HCT116 (cell line): ENCODE data around the gene RARS2. TPM values are rescaled to one million over a fixed set of nuclear protein-coding genes. Genes with fewer than 3 reads are reported as not detected.

Source experiments
- ATAC-seq: fragments of 200-7000 bp; cut with Tn5 transposase; 2 replicates; pipeline ENCODE4 v1.9.1; 2020; ENCODE audit warnings: mild to moderate bottlenecking, moderate library complexity
- Bru-seq: library from RNA; stranded (reverse); fragments of 400-500 nt; gene quantifications from one replicate; lab custom pipeline; 2021; lab: Mats Ljungman, UMichigan
- BruChase-seq, 2 experiments: library from RNA; stranded (reverse); fragments of 400-500 nt; gene quantifications; one replicate each; lab custom pipeline; 2021; lab: Mats Ljungman, UMichigan
- BruUV-seq: library from RNA; stranded (reverse); fragments of 400-500 nt; replicated peaks from 2 replicates; lab custom pipeline; 2021; lab: Mats Ljungman, UMichigan
- CTCF ChIA-PET: fragments of 300-600 bp; sonication (Branson Sonifier 250); formaldehyde crosslinking; loops from one replicate; lab custom pipeline; 2021; ENCODE audit warnings: antibody characterized with exemption; lab: Charles Lee
- POLR2A ChIA-PET: fragments of 300-600, 350-600 bp; sonication (Branson Sonifier 250); formaldehyde crosslinking; loops from one replicate; lab custom pipeline; 2021; ENCODE audit warnings: antibody characterized with exemption; lab: Charles Lee
- RAD21 ChIA-PET, 2 experiments: fragments of 300-600 bp; sonication (Branson Sonifier 250); formaldehyde crosslinking; loops; one replicate each; lab custom pipeline; 2023; ENCODE audit warnings: low total read pairs in 2 of 2; ENCODE audit not compliant: uncharacterized antibody in 2 of 2, unreplicated experiment in 2 of 2, low non-redundant PET in 1 of 2; lab: Charles Lee
- DNase-seq: peaks from one replicate; pipeline ENCODE4 v3.0.0-alpha.2; 2010; ENCODE audit warnings: low read depth, low spot score
- H2AFZ ChIP-seq: fragments of 200-600 bp; shearing (Covaris generic), sonication (generic); 2 replicates; pipeline ENCODE4 v1.6.1; 2017; ENCODE audit warnings: low read depth, mixed run types, mixed read lengths, antibody characterized with exemption, low read length; ENCODE audit not compliant: poor library complexity, severe bottlenecking
- H3K27ac ChIP-seq: 2 replicates; pipeline ENCODE4 v1.5.1; 2012; ENCODE audit warnings: low read depth, low read length
- H3K27me3 ChIP-seq: fragments of 200-600 bp; sonication (generic); 2 replicates; pipeline ENCODE4 v1.6.1; 2016; ENCODE audit warnings: mixed run types, low read length, mixed read lengths; ENCODE audit not compliant: insufficient read depth
- H3K36me3 ChIP-seq, 2 experiments: fragments of 200-500 bp in 1 of 2; fragments of 200-600 bp in 1 of 2; sonication (Bioruptor generic) in 1 of 2; sonication (generic) in 1 of 2; 2 replicates each; pipeline versions ENCODE4 v1.5.1 to v1.6.1; 2014 to 2016; ENCODE audit warnings: low read length in 2 of 2, inconsistent platforms in 1 of 2, mixed read lengths in 1 of 2, mixed run types in 1 of 2; ENCODE audit not compliant: insufficient read depth in 2 of 2, control insufficient read depth in 1 of 2
- H3K4me1 ChIP-seq, 2 experiments: fragments of 200-600 bp in 1 of 2; sonication (generic) in 1 of 2; 2 replicates each; pipeline versions ENCODE4 v1.5.1 to v1.6.1; 2012 to 2017; ENCODE audit warnings: low read length in 2 of 2, inconsistent platforms in 1 of 2, mild to moderate bottlenecking in 1 of 2, mixed read lengths in 1 of 2, mixed run types in 1 of 2, moderate library complexity in 1 of 2; ENCODE audit not compliant: insufficient read depth in 2 of 2, control insufficient read depth in 1 of 2
- H3K4me2 ChIP-seq: fragments of 200-600 bp; sonication (generic); 2 replicates; pipeline ENCODE4 v1.6.1; 2017; ENCODE audit warnings: mixed run types, low read length, mixed read lengths
- H3K4me3 ChIP-seq, 2 experiments: fragments of 200-600 bp in 1 of 2; sonication (generic) in 1 of 2; replicated peaks in 1 of 2; 2 replicates each; pipeline ENCODE4 v1.5.1; 2011 to 2016; ENCODE audit warnings: low read length in 2 of 2, control low read depth in 1 of 2, low read depth in 1 of 2, mild to moderate bottlenecking in 1 of 2, mixed read lengths in 1 of 2, mixed run types in 1 of 2
- H3K79me2 ChIP-seq: fragments of 200-600 bp; sonication (generic); 2 replicates; pipeline ENCODE4 v1.6.1; 2017; ENCODE audit warnings: mild to moderate bottlenecking, mixed run types, low read length, moderate library complexity, mixed read lengths; ENCODE audit not compliant: insufficient read depth
- H3K9ac ChIP-seq: fragments of 200-600 bp; sonication (generic); 2 replicates; pipeline ENCODE4 v1.6.1; 2016; ENCODE audit warnings: low read length, mixed read lengths
- H3K9me2 ChIP-seq: fragments of 200-600 bp; sonication (generic), shearing (Covaris generic); 2 replicates; pipeline ENCODE4 v1.6.1; 2017; ENCODE audit warnings: mixed run types, mild to moderate bottlenecking, moderate library complexity; ENCODE audit not compliant: insufficient read depth
- H3K9me3 ChIP-seq, 2 experiments: fragments of 200-500 bp in 1 of 2; fragments of 200-600 bp in 1 of 2; sonication (Bioruptor generic) in 1 of 2; sonication (generic) in 1 of 2; 2 replicates each; pipeline ENCODE4 v1.6.1; 2014 to 2017; ENCODE audit warnings: low read length in 2 of 2, mixed read lengths in 2 of 2, inconsistent platforms in 1 of 2, low read depth in 1 of 2, mild to moderate bottlenecking in 1 of 2, mixed run types in 1 of 2, moderate library complexity in 1 of 2; ENCODE audit not compliant: control insufficient read depth in 1 of 2, insufficient read depth in 1 of 2
- H4K20me1 ChIP-seq: fragments of 200-600 bp; sonication (generic), shearing (Covaris generic); 2 replicates; pipeline ENCODE4 v1.6.1; 2017; ENCODE audit warnings: mixed run types, mild to moderate bottlenecking, moderate library complexity; ENCODE audit not compliant: insufficient read depth
- CBX3 ChIP-seq: IDR thresholded peaks from 2 replicates; pipeline ENCODE4 v1.6.1; 2012; ENCODE audit warnings: low read depth
- CEBPB ChIP-seq: IDR thresholded peaks from 2 replicates; pipeline ENCODE4 v1.6.1; 2012; ENCODE audit warnings: low read depth
- EGR1 ChIP-seq: IDR thresholded peaks from 2 replicates; pipeline ENCODE4 v1.6.1; 2012; ENCODE audit warnings: low read depth
- ELF1 ChIP-seq: IDR thresholded peaks from 2 replicates; pipeline ENCODE4 v1.6.1; 2012; ENCODE audit warnings: low read depth, borderline replicate concordance
- MAX ChIP-seq: IDR thresholded peaks from 2 replicates; pipeline ENCODE4 v1.6.1; 2012
- POLR2A ChIP-seq: IDR thresholded peaks from 2 replicates; pipeline ENCODE4 v1.7.0; 2011; ENCODE audit warnings: borderline replicate concordance; ENCODE audit not compliant: insufficient read depth, insufficient read length; ENCODE audit errors: extremely low read depth
- POLR2AphosphoS5 ChIP-seq: IDR thresholded peaks from 2 replicates; pipeline ENCODE4 v1.6.1; 2011; ENCODE audit warnings: mild to moderate bottlenecking, low read depth, low read length, moderate library complexity
- RAD21 ChIP-seq: IDR thresholded peaks from 2 replicates; pipeline ENCODE4 v1.6.1; 2012; ENCODE audit warnings: low read depth, mild to moderate bottlenecking
- REST ChIP-seq: IDR thresholded peaks from 2 replicates; pipeline ENCODE4 v1.6.1; 2012; ENCODE audit warnings: low read depth
- SIN3A ChIP-seq: IDR thresholded peaks from 2 replicates; pipeline ENCODE4 v1.6.1; 2012; ENCODE audit warnings: low read depth
- SRF ChIP-seq: IDR thresholded peaks from 2 replicates; pipeline ENCODE4 v1.6.1; 2012; ENCODE audit warnings: low read depth
- TCF7L2 ChIP-seq: IDR thresholded peaks from 2 replicates; pipeline ENCODE4 v1.7.0; 2011; ENCODE audit warnings: borderline replicate concordance, inconsistent platforms; ENCODE audit not compliant: insufficient read depth, insufficient read length; ENCODE audit errors: extremely low read depth
- YY1 ChIP-seq: IDR thresholded peaks from 2 replicates; pipeline ENCODE4 v1.6.1; 2011; ENCODE audit warnings: low read length, low read depth, moderate library complexity, mild to moderate bottlenecking; ENCODE audit not compliant: insufficient replicate concordance; ENCODE audit errors: extremely low read depth
- ZFX ChIP-seq: fragments of 450-650 bp; IDR thresholded peaks from 2 replicates; pipeline ENCODE4 v1.6.1; 2017
- ZNF274 ChIP-seq: fragments of 200-500 bp; sonication (Bioruptor generic); IDR thresholded peaks from 2 replicates; pipeline ENCODE4 v1.6.1; 2014; ENCODE audit warnings: mild to moderate bottlenecking, low read depth, low read length, inconsistent platforms
- intact Hi-C: fragments of 100-400 bp; cut with micrococcal nuclease; formaldehyde crosslinking; loops from 2 replicates; pipeline ENCODE4 v1.10.0; 2022
- long read RNA-seq: library from polyadenylated mRNA; unstranded; transcript quantifications from one replicate; pipeline ENCODE4 v2.0.0, GENCODE V29; 2021; ENCODE audit not compliant: unreplicated experiment
- polyA plus RNA-seq: library from polyadenylated mRNA; unstranded; fragments of >200 nt; gene quantifications from 2 replicates; pipeline ENCODE4 v1.2.1, GENCODE V29; 2012; ENCODE audit warnings: missing spikeins
- total RNA-seq: library from RNA; stranded (reverse); gene quantifications from one replicate; pipeline ENCODE4 v1.2.1, GENCODE V29; 2021; ENCODE audit not compliant: unreplicated experiment
- TF ChIP-seq, protein P1 (sequence below), 3 experiments: fragments of 200-600 bp in 1 of 3; sonication (generic) in 1 of 3; IDR thresholded peaks in 2 of 3; conservative IDR thresholded peaks in 1 of 3; 2 replicates each; pipeline ENCODE4 v1.5.1; 2012 to 2017; ENCODE audit warnings: low read depth in 2 of 3, low read length in 2 of 3, antibody characterized with exemption in 1 of 3, borderline replicate concordance in 1 of 3, control low read depth in 1 of 3, mild to moderate bottlenecking in 1 of 3, mixed read lengths in 1 of 3, mixed run types in 1 of 3, moderate library complexity in 1 of 3; ENCODE audit not compliant: insufficient read depth in 1 of 3
- TF ChIP-seq, protein P2 (sequence below): IDR thresholded peaks from 2 replicates; pipeline ENCODE4 v1.6.1; 2011; ENCODE audit warnings: mild to moderate bottlenecking, low read length, moderate library complexity; ENCODE audit not compliant: insufficient replicate concordance; ENCODE audit errors: extremely low read depth

Gene RARS2
- total RNA-seq = 34.8 TPM
- 12.4 and 18.5 TPM in 2 replicates for polyA plus RNA-seq
- Bru-seq, nascent RNA = percentile 84 among the genes with signal in this experiment
- BruChase-seq, experiment 1, labeled RNA remaining after a 6-hour chase = percentile 73 among the genes with signal in this experiment
- percentile 86 among the genes with signal in this experiment for BruChase-seq, experiment 2, labeled RNA remaining after a 2-hour chase
- long read RNA-seq, transcript RARS2-201 (20 exons, 1,818 nt) = major isoform, 38 of 117 reads
- long read RNA-seq, partial matches to known transcripts = 18 of 117 reads
- long read RNA-seq, other reads (novel, unspliced or antisense) = 60 of 117 reads

DNA sequence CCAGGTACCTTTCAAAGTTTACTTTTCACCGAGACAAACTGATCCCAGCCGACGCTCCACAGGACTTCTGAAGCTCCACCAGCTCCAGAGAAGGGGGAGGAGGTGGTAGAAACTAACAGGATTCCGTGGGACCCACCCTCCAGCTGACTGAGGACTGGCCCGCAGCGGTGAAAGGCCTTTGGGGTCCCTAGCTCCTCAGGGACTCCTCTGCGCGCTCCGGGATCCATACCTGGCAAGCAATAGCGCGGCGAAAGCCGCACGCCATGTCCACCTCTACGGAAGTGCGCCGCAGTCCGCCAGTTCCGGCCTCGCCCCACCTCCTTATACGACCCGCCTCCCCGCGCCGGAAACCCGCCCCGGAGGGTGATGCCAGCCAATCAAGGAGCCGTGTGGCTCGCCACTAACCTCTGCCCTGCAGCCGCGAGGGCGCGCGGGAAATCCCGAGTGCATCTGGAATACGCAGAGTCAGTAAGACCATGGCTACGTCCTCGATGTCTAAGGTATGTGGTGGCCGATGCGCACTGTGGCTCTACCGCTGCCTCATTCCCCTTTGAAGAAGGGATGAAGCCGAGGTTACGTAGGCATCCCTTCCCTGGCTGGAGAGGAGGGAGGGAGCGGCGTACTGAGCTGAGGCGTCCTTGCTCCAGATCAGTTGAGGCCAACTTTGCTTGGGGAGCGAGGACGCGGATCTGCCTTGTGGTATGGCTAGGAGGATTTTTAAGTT, at the start of gene RARS2, which contains the start of gene ORC3:
TSS of gene RARS2 (minus strand) at position 295 of the 724 bp plus-strand sequence. CDS start at position 265, 30 bp downstream.
TSS of gene ORC3 (plus strand) at position 443 of the 724 bp plus-strand sequence. CDS start at position 477, 34 bp downstream.
- H3K27me3 ChIP-seq = no peaks in the 10 kb centered on the region
- intact Hi-C loops = no loop called here
- CTCF ChIA-PET = no interaction called here
- H2AFZ ChIP-seq = no peak within 1 kb of the TSS
- H3K79me2 ChIP-seq = peaks cover 97% of the 10 kb centered on the region
- H3K9me2 ChIP-seq = no peaks in the 10 kb centered on the region
- no peaks in the 10 kb centered on the region for H3K9me3 ChIP-seq
- peaks cover 3% of the 10 kb centered on the region in 2 experiments; a peak in 2 of 4 replicates for H3K36me3 ChIP-seq
- H3K4me1 ChIP-seq = peaks cover 0 to 16% of the 10 kb centered on the region in 2 experiments; a peak in 3 of 4 replicates
- ATAC-seq = peak; percentile 99
- H3K9ac ChIP-seq = peak within 1 kb of the TSS; percentile 90
- H4K20me1 ChIP-seq = no peaks in the 10 kb centered on the region
- H3K4me3 ChIP-seq = peak within 1 kb of the TSS; percentile 85 to 88
- H3K27ac ChIP-seq = peak within 1 kb of the TSS; percentile 48
- POLR2A ChIA-PET = interaction anchor here (1.2 kb wide), 1 partner anchor 10 kb away, joined by 3 read pairs; no protein-coding TSS in a partner anchor
- DNase-seq = peak; percentile 82
- RAD21 ChIA-PET = no interaction called here
- peak within 1 kb of the TSS; percentile 79 for H3K4me2 ChIP-seq
- BruUV-seq = no TSS peak
- TF ChIP-seq, protein P1, sequence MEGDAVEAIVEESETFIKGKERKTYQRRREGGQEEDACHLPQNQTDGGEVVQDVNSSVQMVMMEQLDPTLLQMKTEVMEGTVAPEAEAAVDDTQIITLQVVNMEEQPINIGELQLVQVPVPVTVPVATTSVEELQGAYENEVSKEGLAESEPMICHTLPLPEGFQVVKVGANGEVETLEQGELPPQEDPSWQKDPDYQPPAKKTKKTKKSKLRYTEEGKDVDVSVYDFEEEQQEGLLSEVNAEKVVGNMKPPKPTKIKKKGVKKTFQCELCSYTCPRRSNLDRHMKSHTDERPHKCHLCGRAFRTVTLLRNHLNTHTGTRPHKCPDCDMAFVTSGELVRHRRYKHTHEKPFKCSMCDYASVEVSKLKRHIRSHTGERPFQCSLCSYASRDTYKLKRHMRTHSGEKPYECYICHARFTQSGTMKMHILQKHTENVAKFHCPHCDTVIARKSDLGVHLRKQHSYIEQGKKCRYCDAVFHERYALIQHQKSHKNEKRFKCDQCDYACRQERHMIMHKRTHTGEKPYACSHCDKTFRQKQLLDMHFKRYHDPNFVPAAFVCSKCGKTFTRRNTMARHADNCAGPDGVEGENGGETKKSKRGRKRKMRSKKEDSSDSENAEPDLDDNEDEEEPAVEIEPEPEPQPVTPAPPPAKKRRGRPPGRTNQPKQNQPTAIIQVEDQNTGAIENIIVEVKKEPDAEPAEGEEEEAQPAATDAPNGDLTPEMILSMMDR (IDR thresholded peaks at IDR 0.05 in 2 of 3, conservative IDR thresholded peaks at IDR 0.05 in 1 of 3; ENCODE audit: borderline replicate concordance in 1 of 3, insufficient read depth in 1 of 3, low read depth in 2 of 3, low read length in 2 of 3) = no peak
- TF ChIP-seq YY1 = peak; percentile 85
- no peak for TF ChIP-seq REST
- peak; percentile 70 for TF ChIP-seq POLR2A
- peak; percentile 15 for TF ChIP-seq TCF7L2
- TF ChIP-seq MAX = peak; percentile 86
- TF ChIP-seq, protein P2, sequence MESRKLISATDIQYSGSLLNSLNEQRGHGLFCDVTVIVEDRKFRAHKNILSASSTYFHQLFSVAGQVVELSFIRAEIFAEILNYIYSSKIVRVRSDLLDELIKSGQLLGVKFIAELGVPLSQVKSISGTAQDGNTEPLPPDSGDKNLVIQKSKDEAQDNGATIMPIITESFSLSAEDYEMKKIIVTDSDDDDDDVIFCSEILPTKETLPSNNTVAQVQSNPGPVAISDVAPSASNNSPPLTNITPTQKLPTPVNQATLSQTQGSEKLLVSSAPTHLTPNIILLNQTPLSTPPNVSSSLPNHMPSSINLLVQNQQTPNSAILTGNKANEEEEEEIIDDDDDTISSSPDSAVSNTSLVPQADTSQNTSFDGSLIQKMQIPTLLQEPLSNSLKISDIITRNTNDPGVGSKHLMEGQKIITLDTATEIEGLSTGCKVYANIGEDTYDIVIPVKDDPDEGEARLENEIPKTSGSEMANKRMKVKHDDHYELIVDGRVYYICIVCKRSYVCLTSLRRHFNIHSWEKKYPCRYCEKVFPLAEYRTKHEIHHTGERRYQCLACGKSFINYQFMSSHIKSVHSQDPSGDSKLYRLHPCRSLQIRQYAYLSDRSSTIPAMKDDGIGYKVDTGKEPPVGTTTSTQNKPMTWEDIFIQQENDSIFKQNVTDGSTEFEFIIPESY = peak; percentile 29
- TF ChIP-seq EGR1 = no peak
- TF ChIP-seq CBX3 = peak; percentile 52
- TF ChIP-seq ELF1 = peak; percentile 88
- TF ChIP-seq POLR2AphosphoS5 = peak; percentile 96
- TF ChIP-seq SRF = peak; percentile 78; the same call in 1 of the 2 replicates
- TF ChIP-seq RAD21 = no peak; the same call in 1 of the 2 replicates
- TF ChIP-seq ZNF274 = no peak
- peak; percentile 15; the same call in 1 of the 2 replicates for TF ChIP-seq ZFX
- TF ChIP-seq SIN3A = peak; percentile 97
- no peak for TF ChIP-seq CEBPB
